Neuronal stem cell (in vitro differentiated cells): ENCODE results near the gene SLC26A9.

Experiments
- DNase-seq: peaks from one replicate; pipeline ENCODE4 v3.0.0-alpha.2; 2013; ENCODE audit warnings: low spot score
- H2AFZ ChIP-seq: one replicate; pipeline ENCODE4 v1.6.1; 2013; ENCODE audit warnings: mild to moderate bottlenecking, low read length, inconsistent platforms
- H2AK5ac ChIP-seq: 2 replicates; pipeline ENCODE4 v1.6.1; 2013; ENCODE audit warnings: low read depth, mild to moderate bottlenecking, inconsistent platforms, low read length, moderate library complexity, mixed read lengths
- H2BK120ac ChIP-seq: 2 replicates; pipeline ENCODE4 v1.6.1; 2013; ENCODE audit warnings: low read depth, mild to moderate bottlenecking, inconsistent platforms, low read length, moderate library complexity, mixed read lengths
- H2BK12ac ChIP-seq: one replicate; pipeline ENCODE4 v1.6.1; 2013; ENCODE audit warnings: low read length, inconsistent platforms
- H2BK15ac ChIP-seq: 2 replicates; pipeline ENCODE4 v1.6.1; 2013; ENCODE audit warnings: mild to moderate bottlenecking, low read length, inconsistent platforms, mixed read lengths
- H2BK5ac ChIP-seq: one replicate; pipeline ENCODE4 v1.6.1; 2013; ENCODE audit warnings: inconsistent platforms, mild to moderate bottlenecking, low read length, moderate library complexity
- H3K14ac ChIP-seq: one replicate; pipeline ENCODE4 v1.6.1; 2013; ENCODE audit warnings: low read length, inconsistent platforms
- H3K18ac ChIP-seq: 2 replicates; pipeline ENCODE4 v1.6.1; 2013; ENCODE audit warnings: low read length, inconsistent platforms
- H3K23ac ChIP-seq: 2 replicates; pipeline ENCODE4 v1.6.1; 2013; ENCODE audit warnings: low read depth, mild to moderate bottlenecking, mixed read lengths, low read length, inconsistent platforms; ENCODE audit not compliant: poor library complexity
- H3K27ac ChIP-seq: replicated peaks from 3 replicates; pipeline ENCODE4 v1.5.1; 2013; ENCODE audit warnings: low read length, inconsistent platforms
- H3K27me3 ChIP-seq, 3 experiments: 2 replicates each; pipeline ENCODE4 v1.6.1; 2013; ENCODE audit warnings: low read length in 3 of 3, mild to moderate bottlenecking in 2 of 3, inconsistent platforms in 1 of 3, low read depth in 1 of 3, mixed read lengths in 1 of 3, moderate library complexity in 1 of 3; ENCODE audit not compliant: control insufficient read depth in 3 of 3, insufficient read depth in 3 of 3
- H3K36me3 ChIP-seq, 2 donors: replicated peaks in 1 of 2; 2 replicates each; pipeline ENCODE4 v1.6.1; 2013; ENCODE audit warnings: low read length in 2 of 2; ENCODE audit not compliant: control insufficient read depth in 2 of 2, insufficient read depth in 2 of 2
- H3K4ac ChIP-seq: 2 replicates; pipeline ENCODE4 v1.6.1; 2013; ENCODE audit warnings: inconsistent platforms, mild to moderate bottlenecking, low read length, moderate library complexity
- H3K4me1 ChIP-seq, 2 donors: 1 replicate in 1 of 2; 2 replicates in 1 of 2; pipeline ENCODE4 v1.6.1; 2013; ENCODE audit warnings: low read length in 2 of 2, low read depth in 1 of 2; ENCODE audit not compliant: control insufficient read depth in 2 of 2, insufficient read depth in 1 of 2
- H3K4me2 ChIP-seq: one replicate; pipeline ENCODE4 v1.6.1; 2013; ENCODE audit warnings: mild to moderate bottlenecking, low read length, inconsistent platforms; ENCODE audit not compliant: insufficient read depth, poor library complexity, severe bottlenecking
- H3K4me3 ChIP-seq, 2 donors: 2 replicates each; pipeline ENCODE4 v1.5.1; 2013; ENCODE audit warnings: low read length in 2 of 2, mild to moderate bottlenecking in 2 of 2, inconsistent platforms in 1 of 2, moderate library complexity in 1 of 2
- H3K79me1 ChIP-seq: one replicate; pipeline ENCODE4 v1.6.1; 2013; ENCODE audit warnings: low read depth, mild to moderate bottlenecking, inconsistent platforms, low read length, moderate library complexity
- H3K9ac ChIP-seq: one replicate; pipeline ENCODE4 v1.6.1; 2013; ENCODE audit warnings: mild to moderate bottlenecking, low read depth, low read length, inconsistent platforms; ENCODE audit not compliant: poor library complexity
- H3K9me3 ChIP-seq, 2 donors: replicated peaks in 1 of 2; 2 replicates each; pipeline versions ENCODE3 to v1.6.1; 2013; ENCODE audit warnings: low read length in 2 of 2, mild to moderate bottlenecking in 2 of 2, inconsistent platforms in 1 of 2, low read depth in 1 of 2, mixed read lengths in 1 of 2, moderate library complexity in 1 of 2; ENCODE audit not compliant: control insufficient read depth in 2 of 2, insufficient read depth in 1 of 2
- H4K8ac ChIP-seq: one replicate; pipeline ENCODE4 v1.6.1; 2013; ENCODE audit warnings: low read depth, mild to moderate bottlenecking, inconsistent platforms, low read length, moderate library complexity
- H4K91ac ChIP-seq: one replicate; pipeline ENCODE4 v1.6.1; 2013; ENCODE audit warnings: low read length, low read depth, mild to moderate bottlenecking, inconsistent platforms; ENCODE audit not compliant: poor library complexity
- WGBS, 2 donors: extraction: QIAGEN DNeasy Blood & Tissue Kit; methylation state at CpG; one replicate each; pipeline ENCODE4 v1.1.7; 2013; ENCODE audit warnings: missing lambda C conversion rate in 2 of 2, mixed read lengths in 1 of 2; ENCODE audit not compliant: insufficient read length in 2 of 2, insufficient replicate concordance in 1 of 2; ENCODE audit errors: extremely low coverage in 2 of 2; 5-methylcytosine and 5-hydroxymethylcytosine counted together

Gene SLC26A9

GRCh38 chr1:205970486-205970885, 27.2 kb upstream of the SLC26A9 start:
- Histone ChIP-seq H3K27ac (no peak overlapping the region), H3K36me3 (peaks cover 0 to 5% of the 10 kb centered on the region in 2 donors), H4K91ac (no peak overlapping the region), H3K4me2 (no peak overlapping the region), H3K23ac (no peak overlapping the region), H2AFZ (no peak overlapping the region), H3K18ac (no peak overlapping the region), H3K14ac (no peak overlapping the region), H2AK5ac (no peak overlapping the region), H2BK120ac (no peak overlapping the region), H4K8ac (no peak overlapping the region), H3K9ac (no peak overlapping the region), H3K4ac (no peak overlapping the region), H2BK5ac (no peak overlapping the region), H2BK15ac (no peak overlapping the region), H3K27me3 (peaks cover 0 to 7% (median 4%) of the 10 kb centered on the region in 3 experiments), H3K79me1 (peaks cover 7% of the 10 kb centered on the region), H3K9me3 (peaks cover 0 to 18% of the 10 kb centered on the region in 2 donors), H2BK12ac (no peak overlapping the region), H3K4me3 (no peak overlapping the region), H3K4me1 (peaks cover 0 to 10% of the 10 kb centered on the region in 2 donors)
- DNase-seq = no peak
- no CpG with 5 or more reads among the region's 1 CpG for WGBS, 2 donors

DNA sequence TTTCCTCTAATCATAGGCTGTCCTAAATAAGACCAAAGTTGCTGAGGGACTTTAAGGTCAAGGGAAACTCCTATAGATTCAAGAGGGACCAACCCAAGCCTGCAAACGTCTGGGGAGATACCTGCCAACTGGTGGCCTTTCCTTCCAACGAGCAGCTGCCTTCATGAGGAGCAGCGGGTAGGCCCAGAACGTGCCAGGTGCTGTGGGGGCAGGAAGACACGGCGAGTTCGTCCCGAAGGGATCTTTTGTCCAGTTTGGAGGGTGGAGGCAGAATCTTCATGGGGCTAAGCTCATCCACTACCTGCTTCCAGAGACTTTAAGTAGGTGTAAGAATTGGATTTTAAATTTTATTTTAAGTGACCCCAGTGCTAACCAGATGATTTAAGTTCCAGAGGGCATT, 26.0 kb upstream of the SLC26A9 start:
- Histone ChIP-seq H3K18ac (no peak overlapping the region), H3K9me3 (peaks cover 0 to 12% of the 10 kb centered on the region in 2 donors), H2BK12ac (no peak overlapping the region), H3K27ac (no peak overlapping the region), H2BK5ac (no peak overlapping the region), H2BK120ac (no peak overlapping the region), H3K36me3 (peaks cover 0 to 5% of the 10 kb centered on the region in 2 donors), H3K27me3 (peaks cover 0 to 7% (median 4%) of the 10 kb centered on the region in 3 experiments), H3K4me2 (no peak overlapping the region), H3K79me1 (peaks cover 7% of the 10 kb centered on the region), H3K4me3 (no peak overlapping the region), H3K4me1 (peaks cover 2 to 21% of the 10 kb centered on the region in 2 donors), H3K23ac (no peak overlapping the region), H3K4ac (no peak overlapping the region), H3K14ac (no peak overlapping the region), H4K91ac (no peak overlapping the region), H2AFZ (no peak overlapping the region), H2AK5ac (no peak overlapping the region), H2BK15ac (no peak overlapping the region), H4K8ac (no peak overlapping the region), H3K9ac (no peak overlapping the region)
- no peak for DNase-seq
- no CpG with 5 or more reads among the region's 8 CpGs for WGBS, 2 donors

GRCh38 chr1:205967554-205968335, 24.5 kb upstream of the SLC26A9 start:
- H3K36me3 ChIP-seq = no peaks in the 10 kb centered on the region
- no peak overlapping the region for H2BK12ac ChIP-seq
- no peak overlapping the region for H2BK15ac ChIP-seq
- H2BK120ac ChIP-seq = no peak overlapping the region
- H4K8ac ChIP-seq = no peak overlapping the region
- no peak overlapping the region for H3K14ac ChIP-seq
- H3K18ac ChIP-seq = no peak overlapping the region
- no peak overlapping the region for H3K4me2 ChIP-seq
- H2AK5ac ChIP-seq = no peak overlapping the region
- H3K27me3 ChIP-seq = peaks cover 0 to 7% (median under 1%) of the 10 kb centered on the region in 3 experiments
- DNase-seq = no peak
- H3K27ac ChIP-seq = no peak overlapping the region
- H3K4me1 ChIP-seq = peaks cover 2 to 16% of the 10 kb centered on the region in 2 donors
- peaks cover 2% of the 10 kb centered on the region for H3K79me1 ChIP-seq
- WGBS, 2 donors = no CpG with 5 or more reads among the region's 10 CpGs
- H4K91ac ChIP-seq = no peak overlapping the region
- no peak overlapping the region for H3K23ac ChIP-seq
- no peak overlapping the region for H2AFZ ChIP-seq
- no peak overlapping the region for H3K4ac ChIP-seq
- no peak overlapping the region for H3K9ac ChIP-seq
- H3K4me3 ChIP-seq = no peak overlapping the region
- H3K9me3 ChIP-seq = no peaks in the 10 kb centered on the region
- no peak overlapping the region for H2BK5ac ChIP-seq

GRCh38 chr1:205965036-205965884, 22.0 kb upstream of the SLC26A9 start:
- H2AK5ac ChIP-seq = no peak overlapping the region
- no peak overlapping the region for H3K4ac ChIP-seq
- H3K23ac ChIP-seq = no peak overlapping the region
- no peak overlapping the region for H3K18ac ChIP-seq
- no peak for DNase-seq
- no peak overlapping the region for H3K4me2 ChIP-seq
- no peaks in the 10 kb centered on the region for H3K36me3 ChIP-seq
- no peaks in the 10 kb centered on the region for H3K79me1 ChIP-seq
- H2BK12ac ChIP-seq = no peak overlapping the region
- no peak overlapping the region for H4K91ac ChIP-seq
- H3K9me3 ChIP-seq = no peaks in the 10 kb centered on the region
- no CpG with 5 or more reads among the region's 13 CpGs for WGBS, 2 donors
- H2BK120ac ChIP-seq = no peak overlapping the region
- peak overlapping the region; percentile 22 for H2BK15ac ChIP-seq
- H3K9ac ChIP-seq = no peak overlapping the region
- H4K8ac ChIP-seq = no peak overlapping the region
- no peak overlapping the region for H2BK5ac ChIP-seq
- no peak overlapping the region for H3K14ac ChIP-seq
- H3K4me1 ChIP-seq = peaks cover 6 to 19% of the 10 kb centered on the region in 2 donors
- H3K4me3 ChIP-seq = no peak overlapping the region
- no peak overlapping the region for H3K27ac ChIP-seq
- H2AFZ ChIP-seq = no peak overlapping the region
- H3K27me3 ChIP-seq = peaks cover 0 to 10% (median 0%) of the 10 kb centered on the region in 3 experiments
